NT2/D1 (cell line): Measurements from ENCODE around the gene PGBD4.

Experiments used
- SUZ12 ChIP-seq: IDR thresholded peaks from 2 replicates; pipeline ENCODE4 v1.6.1; 2011; ENCODE audit not compliant: insufficient read length, insufficient read depth; ENCODE audit errors: extremely low read depth
- YY1 ChIP-seq: IDR thresholded peaks from 2 replicates; pipeline ENCODE4 v1.6.1; 2011; ENCODE audit not compliant: insufficient read length, insufficient read depth
- ZNF274 ChIP-seq: IDR thresholded peaks from 2 replicates; pipeline ENCODE4 v1.6.1; 2011; ENCODE audit warnings: mild to moderate bottlenecking, low read depth, low read length

GRCh38 chr15:34126522-34126921 is 24.6 kb downstream of the PGBD4 start:
- no peak for TF ChIP-seq YY1
- no peak for TF ChIP-seq ZNF274
- no peak for TF ChIP-seq SUZ12
